Muscle of back (tissue), 11 donors: ENCODE results near the gene SCUBE1. TPM values are rescaled to one million over a fixed set of nuclear protein-coding genes. Genes with fewer than 3 reads are reported as not detected.
A peak's percentile ranks its signal among the peaks of the same experiment; 100 is the strongest.

ENCODE experiments used
- DNase-seq, 3 donors: peaks; one replicate each; pipeline versions ENCODE4 v3.0.0 to v3.0.0-alpha.2; 2013
- polyA plus RNA-seq, 10 donors: library from polyadenylated mRNA; unstranded; fragments of 120-200 nt; gene quantifications; one replicate each; pipeline ENCODE4 v1.2.1, GENCODE V29; 2013; ENCODE audit not compliant: insufficient read length in 10 of 10

The SCUBE1 gene
- polyA plus RNA-seq, 10 donors, result 0.20 to 1.1 (median 0.49) TPM

DNA sequence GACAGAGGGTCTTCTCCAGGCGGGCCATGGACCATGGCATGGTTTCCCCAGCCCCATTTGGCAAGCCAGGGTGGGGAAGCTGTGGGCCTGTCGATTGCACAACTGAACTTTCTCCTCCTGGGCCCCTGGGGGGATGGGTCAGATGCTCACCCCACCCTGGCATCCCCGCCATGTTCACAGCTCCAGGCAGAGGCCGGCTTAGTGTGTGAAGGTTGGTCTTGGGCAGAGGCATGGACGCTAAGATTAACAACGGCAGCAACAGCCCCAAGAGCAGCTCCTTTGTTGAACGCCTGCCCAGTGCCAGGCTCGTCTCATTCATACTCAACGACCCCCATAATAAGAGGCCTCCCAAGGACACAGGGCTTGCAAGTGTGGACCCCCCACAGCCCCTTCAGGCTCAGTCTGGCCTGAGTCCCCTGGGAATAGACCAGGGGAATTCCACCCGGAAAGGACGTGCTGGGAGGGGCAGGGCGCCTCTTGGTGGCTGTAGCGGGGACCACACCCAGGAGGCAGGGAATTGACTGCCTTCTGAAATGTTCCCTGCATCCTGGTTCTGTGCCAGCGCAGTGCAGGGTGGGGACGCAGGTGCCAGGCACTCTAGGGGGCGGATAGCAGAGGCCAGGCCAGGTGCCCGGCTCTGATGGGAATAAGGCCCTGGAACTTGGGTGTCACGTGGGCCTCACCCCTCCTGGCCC lies 183.5 kb downstream of the SCUBE1 start:
- no peak for DNase-seq

DNA sequence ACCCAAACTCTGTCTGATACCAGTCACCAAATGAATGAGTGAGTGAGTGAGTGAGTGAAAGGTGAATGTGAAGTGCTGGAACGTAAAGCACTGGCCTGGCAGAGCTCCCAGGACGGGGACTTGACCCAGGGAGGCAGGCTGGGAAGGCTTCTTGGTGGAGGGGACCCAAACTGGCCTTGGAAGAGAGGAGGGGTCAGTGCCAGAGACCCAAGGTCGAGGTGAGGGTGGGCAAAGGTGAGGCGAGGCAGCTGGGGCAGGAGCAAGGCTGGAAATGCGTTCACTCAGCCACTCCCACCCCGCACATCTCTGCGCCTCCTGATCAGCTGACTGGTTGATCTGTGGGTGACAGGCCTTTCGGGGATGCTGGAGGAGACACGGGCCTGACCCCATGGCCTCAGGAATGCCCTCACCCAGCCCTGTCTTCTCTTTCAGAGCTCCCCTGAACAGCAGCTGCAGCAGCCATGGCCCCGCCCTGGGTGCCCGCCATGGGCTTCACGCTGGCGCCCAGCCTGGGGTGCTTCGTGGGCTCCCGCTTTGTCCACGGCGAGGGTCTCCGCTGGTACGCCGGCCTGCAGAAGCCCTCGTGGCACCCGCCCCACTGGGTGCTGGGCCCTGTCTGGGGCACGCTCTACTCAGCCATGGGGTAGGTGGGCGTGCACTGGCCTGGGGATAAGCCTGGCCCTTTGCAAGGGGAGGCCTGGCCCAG lies 184.2 kb downstream of the SCUBE1 start:
- no peak for DNase-seq

DNA sequence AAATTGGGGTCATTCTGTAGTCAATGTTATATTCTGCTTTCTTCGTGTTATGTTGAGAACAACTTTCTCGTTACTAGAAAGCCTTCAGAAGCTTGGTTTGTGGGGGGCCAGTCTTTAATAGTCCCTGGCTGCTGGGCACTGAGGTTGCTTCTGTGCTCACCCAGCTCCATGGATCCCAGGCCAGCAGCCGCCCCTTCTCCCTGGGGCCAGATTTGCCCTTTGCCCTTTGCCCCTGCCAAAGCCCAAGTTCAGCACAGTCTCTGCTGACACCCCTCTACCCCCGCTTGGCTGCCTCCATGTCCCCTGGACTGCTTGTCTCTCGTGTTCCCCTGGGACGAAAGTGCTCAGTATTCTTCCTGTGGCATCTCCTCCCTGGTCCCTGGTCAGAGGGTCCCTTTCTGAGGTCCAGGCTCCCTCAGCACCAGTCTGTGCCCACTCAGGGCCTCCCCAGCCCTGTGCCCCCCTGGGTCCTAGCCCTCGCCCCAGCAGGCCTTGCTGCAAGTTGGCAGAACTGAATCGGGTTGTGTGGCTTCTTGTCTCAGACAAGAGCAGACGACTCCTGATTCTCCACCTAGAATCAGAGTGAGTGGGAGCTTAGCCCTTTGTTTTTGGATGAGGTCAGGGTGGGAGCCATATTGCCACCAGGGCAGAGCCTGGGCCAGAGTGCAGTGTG lies 185.2 kb downstream of the SCUBE1 start:
- DNase-seq, result no peak

DNA sequence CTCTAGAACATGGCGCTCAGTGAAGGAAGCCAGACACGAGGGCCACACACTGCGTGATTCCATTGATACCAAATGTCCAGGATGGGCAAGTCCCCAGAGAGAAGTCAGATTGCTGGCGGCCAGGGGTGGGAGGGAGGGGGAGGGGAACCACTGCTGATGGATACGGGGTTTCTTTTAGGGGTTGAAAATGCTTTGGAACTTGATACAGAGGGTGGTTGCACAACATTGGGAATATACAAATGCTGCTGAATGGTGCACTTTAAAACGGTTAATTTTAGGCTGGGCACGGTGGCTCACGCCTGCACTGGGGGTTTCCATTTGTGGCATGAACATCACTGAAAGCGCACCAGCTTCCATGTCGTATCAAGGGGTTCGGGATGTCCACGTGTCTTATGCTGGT lies 186.8 kb downstream of the SCUBE1 start:
- DNase-seq, result no peak

DNA sequence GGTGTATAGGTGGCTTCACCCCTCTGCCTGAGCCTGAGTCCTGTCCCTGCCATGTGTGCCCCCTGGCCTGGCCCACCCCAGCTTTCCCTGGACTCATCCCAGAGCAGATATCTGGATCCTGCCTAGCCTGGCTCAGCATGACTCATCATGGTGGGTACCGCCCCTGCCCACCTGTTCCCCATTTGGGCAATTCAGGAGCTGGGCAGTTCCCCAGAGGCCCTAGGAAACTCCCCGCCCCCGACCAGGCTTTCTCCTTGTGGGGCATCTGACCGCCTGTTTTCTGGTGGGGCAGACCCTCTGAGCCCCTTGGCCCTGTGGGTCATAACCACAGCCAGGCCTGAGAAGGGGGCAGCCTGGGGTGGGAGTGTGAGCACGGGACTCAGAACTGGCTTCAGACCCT lies 187.4 kb downstream of the SCUBE1 start:
- no peak for DNase-seq

DNA sequence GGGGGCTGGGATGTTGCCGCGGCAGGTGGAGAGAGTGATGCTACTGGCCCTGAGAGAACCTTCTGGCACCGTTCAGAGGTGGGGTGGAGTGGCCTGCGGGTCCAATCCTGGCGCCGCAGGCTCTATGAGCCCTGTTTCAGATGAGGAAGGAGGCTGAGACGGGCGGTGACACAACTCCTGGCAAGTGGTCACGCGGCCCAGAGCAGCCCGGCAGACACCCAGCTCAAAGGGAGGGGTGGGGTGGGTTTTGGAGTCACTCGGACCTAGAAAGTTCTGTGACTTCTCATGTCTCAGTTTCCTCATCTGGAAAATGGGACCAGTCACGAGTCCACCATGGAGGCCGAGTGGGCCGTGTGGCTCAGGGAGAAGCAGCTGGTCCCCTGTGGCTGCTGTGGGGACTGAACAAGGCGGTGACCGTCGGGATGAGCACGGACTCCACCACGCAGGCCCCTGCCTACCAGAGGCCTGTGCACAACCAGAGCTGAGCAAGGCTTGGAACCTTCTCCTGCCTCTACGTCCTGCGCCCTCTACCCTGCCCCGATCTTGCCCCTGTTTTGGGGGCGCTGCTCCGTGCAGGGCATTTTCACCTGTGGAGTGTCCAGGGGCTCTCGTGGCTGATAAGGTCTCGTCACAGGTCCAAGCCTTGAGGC lies 188.2 kb downstream of the SCUBE1 start:
- no peak for DNase-seq

DNA sequence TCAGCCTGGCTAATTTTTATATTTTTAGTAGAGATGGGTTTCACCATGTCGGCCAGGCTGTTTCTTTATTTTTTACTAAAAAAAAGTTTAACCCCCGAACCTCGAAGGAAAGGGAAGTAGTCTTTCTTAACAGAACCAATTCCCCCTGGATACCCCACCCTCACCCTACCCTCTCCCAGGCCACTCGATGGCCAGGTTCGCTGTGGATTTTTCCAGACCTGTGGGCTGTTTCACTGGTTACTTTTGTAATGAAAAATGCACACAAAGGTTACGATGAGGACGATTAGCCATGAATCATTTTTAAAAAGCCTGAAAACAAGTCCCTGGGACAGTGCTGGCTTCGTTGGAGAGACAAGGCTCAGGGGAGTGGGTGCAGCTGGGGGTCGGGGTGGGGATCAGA lies 189.3 kb downstream of the SCUBE1 start:
- DNase-seq, result no peak

DNA sequence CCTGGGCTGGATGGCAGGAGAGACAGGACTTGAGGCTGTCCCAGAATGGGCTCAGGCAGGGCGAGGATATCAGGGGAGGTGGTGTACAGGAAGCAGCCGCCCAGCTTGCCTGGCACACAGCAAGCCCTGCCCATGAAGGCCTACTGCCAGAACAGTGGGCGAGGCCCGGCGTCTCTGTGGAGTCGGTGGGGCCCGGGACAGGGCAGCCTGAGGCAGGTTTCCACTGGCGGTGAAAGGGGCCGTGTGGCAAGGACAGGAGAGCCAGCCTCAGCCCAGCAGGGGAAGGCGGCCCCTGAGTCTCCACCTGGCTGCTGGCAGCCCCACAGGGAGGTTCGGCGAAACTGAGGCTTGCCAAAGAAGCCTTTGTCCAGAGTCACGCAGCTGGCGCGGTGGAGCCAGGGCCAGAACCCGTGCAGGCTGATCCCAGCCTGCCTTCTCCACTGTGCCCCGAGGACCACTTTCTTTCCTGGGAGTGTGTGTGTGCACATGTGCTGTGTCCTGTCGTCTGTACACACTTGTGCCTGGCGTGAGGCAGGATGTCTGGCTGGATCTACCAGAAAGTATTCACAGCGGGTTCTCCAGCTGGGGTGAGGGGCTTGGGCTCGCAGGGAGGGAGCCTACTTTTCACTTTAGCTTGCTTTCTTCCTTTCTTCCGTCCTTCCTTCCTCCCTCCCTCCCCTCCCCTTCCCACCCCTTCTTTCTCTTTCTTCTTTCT lies 190.7 kb downstream of the SCUBE1 start:
- peak in 1 of 3 donors; percentile 71 for DNase-seq

DNA sequence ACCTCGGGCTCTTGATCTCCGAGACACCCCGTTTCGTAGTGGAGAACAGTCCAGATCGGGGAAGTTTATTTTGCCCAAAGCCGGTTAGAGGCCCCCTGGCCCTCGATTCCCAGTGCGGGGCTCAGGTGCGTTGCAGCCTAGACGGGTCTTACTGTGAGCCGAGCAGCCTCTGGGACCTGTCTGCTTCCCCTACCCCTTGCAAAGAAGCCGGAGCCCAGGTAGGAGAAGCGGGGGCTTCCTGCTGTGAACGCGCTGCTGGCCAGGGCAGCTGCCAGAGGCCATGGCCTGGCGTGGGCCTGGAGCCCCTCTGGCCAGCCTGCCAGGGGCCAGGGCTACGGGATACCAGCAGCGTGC lies 191.2 kb downstream of the SCUBE1 start:
- DNase-seq, result no peak

DNA sequence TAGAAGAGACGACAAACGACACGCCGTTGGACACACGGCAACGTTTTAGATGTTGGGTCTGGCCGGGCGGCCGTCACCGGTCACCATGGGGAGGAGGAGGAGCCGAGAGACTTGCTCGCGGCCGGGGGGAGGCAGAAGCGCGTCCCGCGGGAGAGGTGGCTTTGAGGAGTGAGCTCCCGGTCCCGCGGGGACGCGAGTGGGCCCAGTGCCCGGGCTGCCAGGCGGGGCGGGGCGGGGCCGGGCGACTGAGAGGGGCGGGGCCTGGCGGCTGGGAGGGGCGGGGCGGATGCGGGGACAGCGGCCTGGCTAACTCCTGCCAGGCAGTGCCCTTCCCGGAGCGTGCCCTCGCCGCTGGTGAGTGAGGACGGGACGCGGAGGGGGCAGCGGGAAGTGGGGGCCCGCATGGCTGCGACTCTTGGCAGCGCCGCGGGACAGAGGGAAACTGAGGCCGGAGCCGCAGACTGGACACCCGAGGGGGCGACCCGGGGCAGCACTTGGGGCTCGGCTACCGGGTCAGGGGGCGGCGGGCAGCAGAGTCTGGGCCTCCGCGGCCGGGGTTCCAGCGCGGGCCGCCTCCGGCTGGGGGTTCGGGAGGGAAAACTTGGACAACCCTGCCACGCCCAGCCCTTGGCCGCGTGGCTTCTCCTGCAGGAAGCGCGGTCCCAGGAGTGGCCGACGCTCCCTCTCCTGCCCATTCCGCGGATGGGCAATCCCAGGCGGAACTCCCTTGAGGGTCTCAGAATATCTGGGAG lies 191.7 kb downstream of the SCUBE1 start, which contains the start of gene TSPO:
Gene TSPO, plus strand, starts transcription at position 309 of the 752 bp plus-strand sequence. CDS start 7,680 bp downstream, outside the sequence.
- DNase-seq, result peak; percentile 45 to 73 (median 57)

DNA sequence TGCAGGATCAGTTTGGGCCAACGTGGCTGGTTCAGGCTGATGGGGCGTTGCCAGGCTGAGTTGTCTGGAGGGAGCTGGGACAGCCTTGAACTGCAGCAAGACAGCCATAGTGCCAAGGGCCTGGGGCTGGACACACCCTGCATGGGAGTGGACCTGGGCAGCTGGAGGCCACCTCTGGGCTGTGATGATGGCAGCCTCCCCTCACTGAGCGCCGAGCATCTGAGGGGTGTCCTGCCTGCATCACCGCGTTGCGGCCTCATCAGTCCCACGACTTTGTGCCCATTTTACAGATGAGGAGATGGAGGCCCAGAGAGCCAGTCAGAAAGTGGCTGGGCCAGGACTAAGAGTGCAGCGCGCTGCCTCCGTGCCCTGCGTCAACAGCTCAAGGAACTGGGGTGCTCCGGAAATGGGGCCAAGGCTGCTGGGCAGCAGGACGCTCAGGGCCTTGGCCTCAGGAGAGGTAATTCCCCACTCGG lies 192.4 kb downstream of the SCUBE1 start:
- no peak for DNase-seq

DNA sequence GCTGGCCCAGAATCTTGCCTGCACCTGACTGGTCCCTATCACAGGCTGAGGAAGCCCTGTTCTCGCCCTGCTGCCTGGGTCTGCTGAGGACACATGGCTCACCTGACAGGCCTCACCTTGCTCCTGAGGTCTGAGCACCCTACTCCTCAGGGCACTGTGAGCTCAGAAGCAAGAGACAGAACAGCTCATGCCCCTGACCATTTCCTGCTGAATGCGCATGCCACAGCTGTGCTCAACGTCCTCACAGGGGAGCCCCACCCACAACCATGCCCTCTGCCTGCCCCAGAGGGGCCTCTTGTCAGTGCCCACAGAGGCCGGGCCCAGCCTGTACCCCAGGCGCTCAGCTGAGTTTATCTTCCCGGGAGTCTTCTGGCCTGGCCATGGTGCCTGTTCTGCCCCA lies 194.6 kb downstream of the SCUBE1 start:
- DNase-seq, result no peak

DNA sequence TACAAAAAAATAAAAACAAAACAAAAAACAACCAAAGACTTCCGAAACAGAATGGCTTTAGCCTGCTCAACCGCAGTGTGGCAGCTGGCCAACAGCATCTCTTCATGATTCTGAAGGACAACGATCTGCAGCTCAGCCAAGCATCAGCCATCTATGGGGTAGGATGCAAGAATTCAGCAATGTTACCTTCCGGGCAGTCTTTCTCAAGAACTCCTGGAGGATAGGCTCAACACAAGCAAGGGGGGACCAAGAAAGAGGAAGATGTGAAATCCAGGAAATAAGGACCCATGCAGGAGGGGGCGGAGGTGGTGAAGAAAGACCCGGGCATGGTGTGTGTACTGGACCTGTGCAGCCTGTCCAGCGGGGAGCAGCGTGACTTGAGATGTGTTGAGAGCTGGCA lies 195.4 kb downstream of the SCUBE1 start:
- no peak for DNase-seq

Other genes with a start within 250 kb of the SCUBE1 start
- gene BIK, start 232.6 kb downstream of the SCUBE1 start, polyA plus RNA-seq, result under 1 TPM in 6 of 10 donors, not detected in 4; 0.25 to 0.66 (median 0.31) TPM
- 10 to 100 TPM in 5 of 10 donors, 1 to 10 TPM in 5; 6.8 to 12.4 (median 10.2) TPM for gene MCAT, start 200.0 kb downstream of the SCUBE1 start, polyA plus RNA-seq
- 10 to 100 TPM; 38.7 to 80.9 (median 53.9) TPM for gene TSPO, start 191.8 kb downstream of the SCUBE1 start, polyA plus RNA-seq
- 10 to 100 TPM; 11.6 to 19.1 (median 13.6) TPM for gene TTLL12, start 156.2 kb downstream of the SCUBE1 start, polyA plus RNA-seq
- 1 to 10 TPM in 2 of 10 donors, under 1 TPM in 8; 0.27 to 4.8 (median 0.45) TPM for gene MPPED1, start 68.6 kb upstream of the SCUBE1 start, polyA plus RNA-seq